ENCODE results near the gene DENND4C. TPM values are rescaled to one million over a fixed set of nuclear protein-coding genes. Genes with fewer than 3 reads are reported as not detected.
"Not testable (repeated sequence)": the region's sequence is repeated elsewhere in the genome, so short reads cannot be mapped to it uniquely, and the experiment has no call there.

Gene DENND4C
- total and polyA plus RNA-seq, 4 experiments from 2014 or later, result 29.4 to 71.8 (median 57.5) TPM

- no peak for DNase-seq
- peaks cover 0 to 7% (median 0%) of the 10 kb centered on the region in 8 donors for H3K9me3 Mint-ChIP-seq
- no peaks in the 10 kb centered on the region for H3K27me3 ChIP-seq (ENCODE audit: insufficient read depth, low read length)
- H3K27ac Mint-ChIP-seq, result peak overlapping the region; percentile 62 to 100 (median 99)
- H3K4me1 ChIP-seq (ENCODE audit: insufficient read depth, low read length), result peaks cover 36% of the 10 kb centered on the region
- peak overlapping the region; percentile 83 for H3K27ac ChIP-seq (ENCODE audit: low read depth, low read length)
- no peaks in the 10 kb centered on the region for H3K9me3 ChIP-seq (ENCODE audit: control insufficient read depth in 1 of 2, low read length in 2 of 2)
- intact Hi-C loops (cut with micrococcal nuclease), result loop anchor here (5.0 kb wide), 1 partner anchor 196 kb away; no protein-coding TSS in a partner anchor
- peaks cover 43 to 66% of the 10 kb centered on the region in 2 donors for H3K36me3 Mint-ChIP-seq
- peak overlapping the region; percentile 97 to 99 (median 98) for H3K4me3 Mint-ChIP-seq
- CTCF ChIA-PET (ENCODE audit: partially characterized antibody), result interaction anchor here (1.0 to 1.5 kb wide), 2 partner anchors 86 to 87 kb away, joined by 3 read pairs; no protein-coding TSS in a partner anchor
- H3K36me3 ChIP-seq (ENCODE audit: insufficient read depth, low read length), result peaks cover 47% of the 10 kb centered on the region
- H3K27me3 Mint-ChIP-seq, result no peaks in the 10 kb centered on the region
- POLR2A ChIA-PET (ENCODE audit: partially characterized antibody), result interaction anchor here (1.0 to 2.9 kb wide), 3 partner anchors 12 to 329 kb away, joined by 3 to 49 read pairs (median 4); partner anchors contain the start of genes DENND4C and RRAGA
- H3K4me1 Mint-ChIP-seq, result peaks cover 36 to 44% (median 41%) of the 10 kb centered on the region in 4 donors
- no peak overlapping the region for H3K4me3 ChIP-seq (ENCODE audit: low read length in 2 of 2)
Observed at GRCh38 chr9:19378164-19378563, 147.7 kb downstream of the DENND4C start.

GRCh38 chr9:19378647-19379046, 148.2 kb downstream of the DENND4C start:
- H3K27me3 ChIP-seq (ENCODE audit: insufficient read depth, low read length), result no peaks in the 10 kb centered on the region
- Mint-ChIP-seq H3K36me3 (peaks cover 42 to 62% of the 10 kb centered on the region in 2 donors), H3K27me3 (no peaks in the 10 kb centered on the region), H3K27ac (peak overlapping the region; percentile 96 to 100 (median 99)), H3K9me3 (peaks cover 0 to 7% (median 0%) of the 10 kb centered on the region in 8 donors), H3K4me3 (peak overlapping the region; percentile 97 to 99 (median 98)), H3K4me1 (peaks cover 36 to 44% (median 40%) of the 10 kb centered on the region in 4 donors)
- CTCF ChIA-PET (ENCODE audit: partially characterized antibody), result no interaction called here
- intact Hi-C loops (cut with micrococcal nuclease), result loop anchor here (5.0 kb wide), 1 partner anchor 196 kb away; no protein-coding TSS in a partner anchor
- H3K4me1 ChIP-seq (ENCODE audit: insufficient read depth, low read length), result peaks cover 36% of the 10 kb centered on the region
- H3K36me3 ChIP-seq (ENCODE audit: insufficient read depth, low read length), result peaks cover 47% of the 10 kb centered on the region
- peak overlapping the region; percentile 83 for H3K27ac ChIP-seq (ENCODE audit: low read depth, low read length)
- no peaks in the 10 kb centered on the region for H3K9me3 ChIP-seq (ENCODE audit: control insufficient read depth in 1 of 2, low read length in 2 of 2)
- H3K4me3 ChIP-seq (ENCODE audit: low read length in 2 of 2), result peak overlapping the region in 1 of 2 donors; percentile 71
- POLR2A ChIA-PET (ENCODE audit: partially characterized antibody), result interaction anchor here (0.9 to 2.9 kb wide), 8 partner anchors 12 to 277 kb away, joined by 3 to 49 read pairs (median 6); partner anchors contain the start of genes ACER2 and DENND4C
- DNase-seq, result no peak

GRCh38 chr9:19379283-19379682, 148.8 kb downstream of the DENND4C start:
- intact Hi-C loops (cut with micrococcal nuclease), result loop anchor here (5.0 kb wide), 1 partner anchor 197 kb away; no protein-coding TSS in a partner anchor
- H3K27me3 ChIP-seq (ENCODE audit: insufficient read depth, low read length), result no peaks in the 10 kb centered on the region
- POLR2A ChIA-PET (ENCODE audit: partially characterized antibody), result interaction anchor here (0.9 to 2.9 kb wide), 15 partner anchors 11 to 330 kb away, joined by 3 to 49 read pairs (median 6); partner anchors contain the start of genes ACER2, DENND4C and RRAGA
- no peaks in the 10 kb centered on the region for H3K9me3 ChIP-seq (ENCODE audit: control insufficient read depth in 1 of 2, low read length in 2 of 2)
- peaks cover 44% of the 10 kb centered on the region for H3K36me3 ChIP-seq (ENCODE audit: insufficient read depth, low read length)
- CTCF ChIA-PET (ENCODE audit: partially characterized antibody), result no interaction called here
- peak overlapping the region; percentile 64 to 71 for H3K4me3 ChIP-seq (ENCODE audit: low read length in 2 of 2)
- Mint-ChIP-seq H3K27ac (peak overlapping the region; percentile 96 to 100 (median 99)), H3K4me3 (peak overlapping the region; percentile 97 to 99 (median 98)), H3K9me3 (peaks cover 0 to 5% (median 0%) of the 10 kb centered on the region in 8 donors), H3K27me3 (no peaks in the 10 kb centered on the region), H3K4me1 (peaks cover 36 to 44% (median 40%) of the 10 kb centered on the region in 4 donors), H3K36me3 (peaks cover 42 to 55% of the 10 kb centered on the region in 2 donors)
- H3K27ac ChIP-seq (ENCODE audit: low read depth, low read length), result peak overlapping the region; percentile 83
- peaks cover 36% of the 10 kb centered on the region for H3K4me1 ChIP-seq (ENCODE audit: insufficient read depth, low read length)
- no peak for DNase-seq

- H3K27me3 ChIP-seq (ENCODE audit: insufficient read depth, low read length), result no peaks in the 10 kb centered on the region
- H3K9me3 ChIP-seq (ENCODE audit: control insufficient read depth in 1 of 2, low read length in 2 of 2), result no peaks in the 10 kb centered on the region
- peaks cover 0 to 5% (median 0%) of the 10 kb centered on the region in 8 donors for H3K9me3 Mint-ChIP-seq
- H3K27ac ChIP-seq (ENCODE audit: low read depth, low read length), result peak overlapping the region; percentile 83
- peak overlapping the region; percentile 64 to 71 for H3K4me3 ChIP-seq (ENCODE audit: low read length in 2 of 2)
- H3K4me3 Mint-ChIP-seq, result peak overlapping the region; percentile 97 to 99 (median 98)
- peaks cover 36 to 44% (median 40%) of the 10 kb centered on the region in 4 donors for H3K4me1 Mint-ChIP-seq
- DNase-seq, result peak in 1 of 5 donors; percentile 63
- ChIA-PET CTCF (ENCODE audit: partially characterized antibody) (no interaction called here), POLR2A (ENCODE audit: partially characterized antibody) (interaction anchor here (0.8 to 2.9 kb wide), 27 partner anchors 9 to 1304 kb away, joined by 3 to 49 read pairs (median 5); partner anchors contain the start of genes ACER2, DENND4C, FOCAD and HAUS6)
- H3K36me3 Mint-ChIP-seq, result peaks cover 42 to 51% of the 10 kb centered on the region in 2 donors
- no peaks in the 10 kb centered on the region for H3K27me3 Mint-ChIP-seq
- H3K4me1 ChIP-seq (ENCODE audit: insufficient read depth, low read length), result peaks cover 36% of the 10 kb centered on the region
- peak overlapping the region; percentile 96 to 100 (median 99) for H3K27ac Mint-ChIP-seq
- intact Hi-C loops (cut with micrococcal nuclease), result loop anchor here (1.0 to 10.0 kb wide), 8 partner anchors 29 to 1243 kb away; partner anchors contain the start of genes DENND4C, HAUS6, MLLT3 and RRAGA
- H3K36me3 ChIP-seq (ENCODE audit: insufficient read depth, low read length), result peaks cover 40% of the 10 kb centered on the region
Observed at GRCh38 chr9:19379697-19380046, 149.2 kb downstream of the DENND4C start.

- Mint-ChIP-seq H3K4me3 (peak overlapping the region; percentile 97 to 99 (median 98)), H3K9me3 (peaks cover 0 to 5% (median 0%) of the 10 kb centered on the region in 8 donors), H3K27me3 (no peaks in the 10 kb centered on the region), H3K4me1 (peaks cover 36 to 44% (median 40%) of the 10 kb centered on the region in 4 donors), H3K27ac (peak overlapping the region; percentile 96 to 100 (median 99)), H3K36me3 (peaks cover 35 to 42% of the 10 kb centered on the region in 2 donors)
- DNase-seq, result no peak
- H3K9me3 ChIP-seq (ENCODE audit: control insufficient read depth in 1 of 2, low read length in 2 of 2), result no peaks in the 10 kb centered on the region
- intact Hi-C loops (cut with micrococcal nuclease), result loop anchor here (1.0 to 10.0 kb wide), 7 partner anchors 28 to 1242 kb away; partner anchors contain the start of genes DENND4C, HAUS6, MLLT3 and RRAGA
- H3K27me3 ChIP-seq (ENCODE audit: insufficient read depth, low read length), result no peaks in the 10 kb centered on the region
- H3K4me1 ChIP-seq (ENCODE audit: insufficient read depth, low read length), result peaks cover 36% of the 10 kb centered on the region
- CTCF ChIA-PET (ENCODE audit: partially characterized antibody), result no interaction called here
- POLR2A ChIA-PET (ENCODE audit: partially characterized antibody), result interaction anchor here (0.6 to 2.9 kb wide), 17 partner anchors 9 to 332 kb away, joined by 3 to 49 read pairs (median 5); partner anchors contain the start of genes ACER2, DENND4C, HAUS6 and RRAGA
- H3K36me3 ChIP-seq (ENCODE audit: insufficient read depth, low read length), result peaks cover 33% of the 10 kb centered on the region
- H3K27ac ChIP-seq (ENCODE audit: low read depth, low read length), result peak overlapping the region; percentile 83
- peak overlapping the region; percentile 71 to 73 for H3K4me3 ChIP-seq (ENCODE audit: low read length in 2 of 2)
Observed at GRCh38 chr9:19380826-19381075, 150.3 kb downstream of the DENND4C start.

- H3K9me3 ChIP-seq (ENCODE audit: control insufficient read depth in 1 of 2, low read length in 2 of 2), result no peaks in the 10 kb centered on the region
- H3K27ac Mint-ChIP-seq, result peak overlapping the region in 4 of 7 donors; percentile 48 to 99 (median 98)
- no peaks in the 10 kb centered on the region for H3K27me3 ChIP-seq (ENCODE audit: insufficient read depth, low read length)
- peaks cover 0 to 5% (median 0%) of the 10 kb centered on the region in 8 donors for H3K9me3 Mint-ChIP-seq
- no peak overlapping the region for H3K4me3 ChIP-seq (ENCODE audit: low read length in 2 of 2)
- peak overlapping the region in 1 of 8 donors; percentile 98 for H3K4me3 Mint-ChIP-seq
- H3K27ac ChIP-seq (ENCODE audit: low read depth, low read length), result no peak overlapping the region
- H3K27me3 Mint-ChIP-seq, result no peaks in the 10 kb centered on the region
- ChIA-PET CTCF (ENCODE audit: partially characterized antibody) (no interaction called here), POLR2A (ENCODE audit: partially characterized antibody) (interaction anchor here (0.9 kb wide), 1 partner anchor 333 kb away, joined by 3 read pairs; the partner anchor contains the start of gene RRAGA)
- H3K36me3 ChIP-seq (ENCODE audit: insufficient read depth, low read length), result peaks cover 25% of the 10 kb centered on the region
- H3K4me1 Mint-ChIP-seq, result peaks cover 36 to 44% (median 40%) of the 10 kb centered on the region in 4 donors
- H3K4me1 ChIP-seq (ENCODE audit: insufficient read depth, low read length), result peaks cover 36% of the 10 kb centered on the region
- DNase-seq, result no peak
- intact Hi-C loops (cut with micrococcal nuclease), result loop anchor here (5.0 to 10.0 kb wide), 2 partner anchors 57 to 1241 kb away; partner anchors contain the start of gene MLLT3
- H3K36me3 Mint-ChIP-seq, result peaks cover 26 to 33% of the 10 kb centered on the region in 2 donors
Observed at GRCh38 chr9:19381656-19382055, 151.2 kb downstream of the DENND4C start.

GRCh38 chr9:19385212-19385611, 154.7 kb downstream of the DENND4C start:
- CTCF ChIA-PET (ENCODE audit: partially characterized antibody), result interaction anchor here (1.2 to 1.6 kb wide), 2 partner anchors 79 to 336 kb away, joined by 3 to 5 read pairs; partner anchors contain the start of gene RRAGA
- H3K27ac Mint-ChIP-seq; POLR2A ChIA-PET (ENCODE audit: partially characterized antibody); H3K36me3 ChIP-seq (ENCODE audit: insufficient read depth, low read length); H3K27me3 Mint-ChIP-seq; H3K27ac ChIP-seq (ENCODE audit: low read depth, low read length); H3K4me1 ChIP-seq (ENCODE audit: insufficient read depth, low read length); H3K9me3 ChIP-seq (ENCODE audit: control insufficient read depth in 1 of 2, low read length in 2 of 2); DNase-seq; H3K36me3 Mint-ChIP-seq; H3K9me3 Mint-ChIP-seq; H3K4me3 ChIP-seq (ENCODE audit: low read length in 2 of 2); H3K4me3 Mint-ChIP-seq; H3K27me3 ChIP-seq (ENCODE audit: insufficient read depth, low read length): not testable (repeated sequence)
- H3K4me1 Mint-ChIP-seq, result peaks cover 9 to 11% (median 10%) of the 10 kb centered on the region in 4 donors
- intact Hi-C loops (cut with micrococcal nuclease), result loop anchor here (10.0 kb wide), 1 partner anchor 60 kb away; no protein-coding TSS in a partner anchor

All from CD4-positive, alpha-beta memory T cell (primary cell).